C4-2B (cell line): Measurements from ENCODE around the gene EVI5.

Experiments
- CTCF ChIP-seq: fragments of 450-650 bp; conservative IDR thresholded peaks from 2 replicates; pipeline ENCODE4 v1.5.1; 2017; ENCODE audit warnings: mild to moderate bottlenecking
- ZFX ChIP-seq: fragments of 450-650 bp; IDR thresholded peaks from 2 replicates; pipeline ENCODE4 v1.6.1; 2017

GRCh38 chr1:92502247-92502646, 282.7 kb downstream of the EVI5 start:
- TF ChIP-seq CTCF, result no peak
- no peak for TF ChIP-seq ZFX
